ENCODE measurements around the gene ALK. TPM values are rescaled to one million over a fixed set of nuclear protein-coding genes. Genes with fewer than 3 reads are reported as not detected.

ALK gene
- total RNA-seq, 2 donors from 2014 or later = 0.37 TPM; not detected in 1

DNA sequence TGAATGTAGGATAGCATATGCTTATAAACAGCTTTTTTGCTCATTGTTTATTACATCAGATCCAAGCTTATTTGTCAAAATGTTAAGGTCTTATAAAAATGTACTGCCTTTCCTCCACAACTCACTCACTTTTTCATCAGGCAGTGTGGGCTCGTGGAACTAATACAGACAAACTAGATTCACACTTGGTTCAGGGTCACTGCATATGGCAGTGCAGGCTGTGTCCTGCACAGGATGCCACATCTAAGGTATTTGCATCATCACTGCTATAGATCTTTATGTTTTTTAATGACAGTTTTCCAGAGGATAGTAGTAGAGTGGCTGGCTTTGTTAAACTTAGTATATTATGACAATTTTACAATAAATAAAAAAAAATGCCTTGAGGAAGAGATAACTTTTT lies 425.2 kb downstream of the ALK start:
- DNase-seq (ENCODE audit: low spot score) = no peak
- intact Hi-C loops (cut with DNase I) = no loop called here

DNA sequence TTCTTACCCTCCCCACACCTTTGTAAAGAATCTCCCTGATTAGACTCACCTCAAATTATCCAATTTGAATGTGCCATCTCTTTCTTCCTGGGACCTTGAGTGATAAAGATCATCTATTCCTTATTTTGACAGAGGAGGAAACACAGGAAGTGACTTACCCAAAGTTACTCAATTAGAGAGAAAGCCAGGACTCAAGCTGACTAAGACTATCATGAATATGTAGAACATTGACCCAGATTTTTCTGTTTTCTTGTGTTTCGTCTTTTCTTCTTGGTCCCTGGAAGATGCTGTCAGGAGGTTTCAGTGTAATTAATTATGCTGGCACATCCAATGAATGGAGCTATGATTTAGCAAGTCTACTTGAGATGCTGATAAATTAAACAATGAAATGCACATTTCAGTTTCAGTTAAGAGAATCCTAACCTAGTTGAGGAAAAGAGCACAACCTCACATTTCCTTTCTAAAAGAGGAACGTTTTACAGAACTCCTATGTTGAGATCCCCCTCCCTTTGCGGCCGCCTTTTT lies 425.8 kb downstream of the ALK start:
- intact Hi-C loops (cut with DNase I) = no loop called here
- DNase-seq (ENCODE audit: low spot score) = no peak

DNA sequence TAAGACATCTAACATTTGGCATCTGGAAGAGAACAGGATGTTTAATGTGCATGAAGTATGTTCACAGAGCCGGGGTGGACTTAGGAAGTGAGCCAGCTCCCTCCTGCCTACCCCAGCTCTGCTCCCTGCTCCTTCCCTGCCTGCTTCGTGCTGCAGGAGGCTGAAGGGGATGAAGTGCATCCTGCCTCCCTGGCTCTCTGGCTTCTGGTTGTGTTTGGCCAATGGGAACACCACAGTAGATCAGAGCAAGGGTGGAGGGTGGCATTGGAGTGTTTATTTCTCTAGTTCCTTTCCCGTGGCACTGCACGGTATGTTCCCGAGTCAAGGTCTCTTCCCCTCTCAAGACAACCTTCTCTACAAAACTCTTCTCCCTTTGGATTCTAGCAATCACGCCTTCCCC lies 426.3 kb downstream of the ALK start:
- intact Hi-C loops (cut with DNase I) = no loop called here
- DNase-seq (ENCODE audit: low spot score) = no peak

DNA sequence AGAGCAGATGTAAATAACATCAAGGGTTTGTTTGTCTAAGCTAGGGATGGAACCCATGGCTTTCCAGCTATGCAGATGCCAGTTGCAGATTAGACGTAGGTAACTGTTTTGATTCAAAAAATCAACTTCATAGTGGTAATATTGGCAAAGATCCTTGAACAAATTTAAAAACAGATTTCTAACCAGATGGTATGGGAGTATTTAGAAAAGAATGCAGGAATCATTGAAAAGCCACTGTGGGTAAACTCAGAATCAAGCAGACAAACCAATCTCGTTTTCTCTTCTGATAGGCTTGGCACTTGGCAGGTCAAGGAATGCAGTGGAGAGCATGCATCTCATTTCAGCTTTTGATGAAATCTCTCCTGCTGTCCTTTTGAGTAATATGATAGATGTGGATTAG lies 428.7 kb downstream of the ALK start:
- no peak for DNase-seq (ENCODE audit: low spot score)
- intact Hi-C loops (cut with DNase I) = no loop called here

DNA sequence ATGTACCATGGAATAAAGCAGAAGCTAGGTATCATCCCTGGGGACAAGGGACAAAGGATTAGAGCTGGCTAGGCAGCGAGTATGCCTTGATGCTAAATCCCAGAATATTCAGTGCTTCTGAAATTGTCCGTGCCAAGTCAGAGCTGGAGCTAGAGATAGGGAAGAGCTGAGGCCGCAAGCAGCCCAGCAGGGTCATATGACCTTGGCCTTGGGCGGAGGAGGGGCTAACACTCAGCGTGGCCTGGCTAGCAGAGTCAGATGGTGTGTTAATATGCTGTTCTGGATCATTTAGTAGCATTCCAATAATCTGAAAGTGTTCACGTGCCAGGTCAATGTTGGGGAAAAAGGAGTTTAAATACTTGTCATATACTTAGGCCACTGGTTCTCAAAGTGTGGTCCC lies 431.3 kb downstream of the ALK start:
- DNase-seq (ENCODE audit: low spot score) = no peak
- intact Hi-C loops (cut with DNase I) = no loop called here

DNA sequence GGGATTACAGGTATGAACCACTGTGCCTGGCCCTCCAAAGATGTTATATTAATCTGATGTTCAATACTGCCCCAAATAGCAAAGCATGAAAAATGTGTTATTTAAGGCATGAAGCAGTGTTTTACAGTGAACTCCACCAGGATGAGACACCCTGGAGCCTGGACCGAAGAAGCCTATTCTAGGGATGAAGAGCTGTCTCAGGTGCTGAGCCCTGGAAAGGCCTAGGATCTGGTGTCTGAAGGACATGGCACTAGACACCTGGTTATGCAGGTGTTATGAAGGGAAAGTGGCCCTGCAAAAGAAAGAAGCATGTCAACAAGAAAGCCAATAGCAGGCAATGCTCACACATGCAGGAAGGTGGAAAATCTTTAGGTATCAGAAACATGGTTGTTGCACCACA lies 431.8 kb downstream of the ALK start:
- intact Hi-C loops (cut with DNase I) = no loop called here

DNA sequence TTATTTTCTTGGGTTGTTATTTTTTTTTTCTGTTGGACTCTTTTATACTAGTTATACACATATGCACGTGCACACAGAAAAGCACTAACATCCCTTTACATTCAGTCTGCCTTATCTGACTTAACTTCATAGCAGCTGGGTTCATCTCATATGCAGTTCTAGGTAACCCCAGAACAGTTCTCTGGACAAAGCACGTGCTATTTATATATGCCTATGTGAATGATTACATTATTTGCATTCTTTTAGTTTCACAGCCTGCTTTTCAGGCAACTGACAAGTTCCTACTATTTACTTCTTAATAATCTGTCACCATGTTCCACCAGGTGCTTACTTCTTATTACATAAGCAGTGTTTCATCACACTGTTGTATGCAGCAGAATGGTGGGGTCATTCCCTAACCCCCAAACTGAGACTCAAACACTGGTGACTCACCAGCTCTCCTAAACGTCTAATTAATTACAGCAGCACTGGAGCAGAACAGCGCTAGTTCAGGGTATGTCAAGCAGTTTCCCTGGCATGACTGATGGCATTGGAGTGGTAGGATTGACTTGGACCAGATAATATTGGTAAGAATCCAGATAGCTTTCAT lies 433.3 kb downstream of the ALK start:
- no peak for DNase-seq (ENCODE audit: low spot score)
- intact Hi-C loops (cut with DNase I) = no loop called here

More for the DNA sequence above, 431.8 kb downstream of the ALK start:
- no peak for DNase-seq (ENCODE audit: low spot score)

DNA sequence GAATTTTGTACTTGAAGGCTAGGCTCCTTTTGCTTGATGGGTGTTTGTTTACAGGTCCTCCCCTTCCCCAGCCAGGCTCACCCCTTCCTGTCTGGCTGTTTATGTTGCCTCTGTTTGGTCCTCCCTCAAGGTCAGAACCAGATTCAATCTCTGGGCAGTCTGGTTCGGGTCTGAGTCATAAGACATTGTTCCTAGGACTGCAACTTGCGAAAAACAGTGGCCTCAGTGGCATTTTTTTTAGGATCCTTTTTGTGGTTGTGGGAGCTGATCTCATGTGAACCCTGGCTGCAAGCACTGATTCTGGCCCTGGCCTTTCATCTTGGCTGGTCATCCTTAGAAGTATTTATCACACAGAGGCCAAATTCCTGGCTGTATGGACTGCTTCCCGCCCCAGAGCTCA lies 435.8 kb downstream of the ALK start:
- DNase-seq (ENCODE audit: low spot score) = no peak
- intact Hi-C loops (cut with DNase I) = no loop called here

DNA sequence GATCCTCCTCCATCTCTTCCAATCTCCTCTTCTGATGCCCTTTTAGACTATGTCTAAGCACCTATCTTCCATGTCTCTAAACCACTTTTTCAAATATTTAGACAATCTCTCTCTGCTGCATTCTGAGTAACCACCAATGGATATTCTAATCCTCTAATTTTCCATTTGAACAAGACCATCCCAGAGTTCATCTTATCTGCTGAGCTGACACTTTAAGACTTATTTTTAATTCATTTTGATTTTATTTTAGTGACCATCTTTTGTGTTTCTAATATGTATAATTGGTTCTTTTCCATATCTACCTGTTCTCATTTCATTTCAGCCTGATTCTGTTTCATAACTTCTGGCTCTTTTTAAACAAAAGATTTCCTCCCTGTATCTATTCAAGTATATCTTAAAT lies 436.3 kb downstream of the ALK start:
- DNase-seq (ENCODE audit: low spot score) = no peak
- intact Hi-C loops (cut with DNase I) = no loop called here

DNA sequence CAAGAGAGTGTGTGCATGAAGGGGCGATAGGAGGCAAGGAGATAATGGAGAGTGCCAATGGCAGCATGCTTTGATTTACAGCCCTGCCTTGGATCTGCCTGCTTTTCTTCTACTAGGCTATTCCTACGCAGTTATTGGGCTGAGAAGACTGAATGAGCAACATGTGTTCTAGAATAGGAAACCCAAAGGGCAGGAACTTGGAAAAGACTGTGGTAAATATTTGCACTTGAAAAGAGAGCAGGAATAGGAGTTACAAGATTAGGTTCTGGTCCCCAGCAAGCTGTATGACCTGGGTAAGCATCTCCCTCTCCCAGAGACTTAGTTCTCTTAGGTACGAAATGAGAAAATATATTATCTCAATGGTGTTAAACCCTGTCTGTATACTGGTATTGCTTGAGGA lies 438.5 kb downstream of the ALK start:
- intact Hi-C loops (cut with DNase I) = no loop called here
- no peak for DNase-seq (ENCODE audit: low spot score)

DNA sequence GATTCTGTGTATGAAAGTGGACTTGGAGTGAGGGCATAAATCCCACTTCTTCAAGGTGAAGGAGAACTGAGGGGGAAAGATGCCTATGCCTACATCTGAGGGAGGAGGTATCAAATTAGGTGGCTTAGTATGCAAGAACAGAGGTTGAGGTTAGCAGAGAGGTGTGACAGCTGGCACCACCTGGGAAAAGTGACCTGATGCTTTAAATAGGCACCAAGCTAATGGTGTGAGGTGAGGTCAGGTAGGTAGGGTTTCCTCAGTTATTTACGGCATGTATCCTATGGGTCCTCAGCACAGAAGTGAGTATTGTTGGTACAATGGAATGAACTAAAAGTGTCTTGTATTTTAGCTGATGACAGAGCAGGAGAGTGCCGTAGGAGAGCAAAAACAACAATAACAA lies 439.0 kb downstream of the ALK start:
- intact Hi-C loops (cut with DNase I) = no loop called here
- DNase-seq (ENCODE audit: low spot score) = no peak

DNA sequence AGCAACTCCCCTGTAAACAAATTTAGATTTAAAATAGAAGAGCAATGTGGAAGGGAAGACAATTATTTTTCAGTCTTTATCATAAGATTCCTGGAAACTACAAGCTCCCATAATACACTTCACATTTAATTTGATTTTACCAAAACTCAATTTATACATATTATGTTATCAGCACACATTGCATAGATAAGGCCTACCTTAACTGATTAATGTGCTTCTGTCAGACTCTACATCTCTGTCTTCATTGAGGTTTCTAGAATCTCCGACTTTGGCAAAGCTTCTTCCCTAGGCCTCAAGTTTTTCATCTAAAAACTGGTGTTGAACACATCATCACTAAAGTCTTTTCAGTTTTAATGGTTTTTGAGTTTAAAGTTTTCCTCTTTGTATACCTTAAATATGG lies 440.1 kb downstream of the ALK start:
- DNase-seq (ENCODE audit: low spot score) = no peak
- intact Hi-C loops (cut with DNase I) = no loop called here

DNA sequence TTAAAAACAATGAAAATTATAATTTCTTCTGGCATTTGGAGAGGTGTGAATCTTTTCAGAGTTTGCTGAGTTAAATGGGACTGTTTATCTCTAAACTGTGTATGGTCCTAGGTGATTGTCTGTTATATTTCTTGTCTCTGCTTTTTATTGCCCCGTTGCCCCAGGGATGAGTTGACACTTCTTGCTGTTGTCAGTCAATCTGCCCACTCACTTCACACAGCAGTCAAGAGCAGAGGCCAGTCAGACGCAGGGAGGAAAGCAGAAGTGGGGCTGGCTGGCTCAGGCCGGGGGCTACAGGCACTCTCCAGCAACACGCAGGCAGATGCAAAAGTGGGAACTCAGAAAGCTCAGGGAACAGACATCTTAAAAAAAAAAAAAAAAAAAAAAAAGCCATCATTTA lies 441.0 kb downstream of the ALK start:
- intact Hi-C loops (cut with DNase I) = no loop called here
- no peak for DNase-seq (ENCODE audit: low spot score)

DNA sequence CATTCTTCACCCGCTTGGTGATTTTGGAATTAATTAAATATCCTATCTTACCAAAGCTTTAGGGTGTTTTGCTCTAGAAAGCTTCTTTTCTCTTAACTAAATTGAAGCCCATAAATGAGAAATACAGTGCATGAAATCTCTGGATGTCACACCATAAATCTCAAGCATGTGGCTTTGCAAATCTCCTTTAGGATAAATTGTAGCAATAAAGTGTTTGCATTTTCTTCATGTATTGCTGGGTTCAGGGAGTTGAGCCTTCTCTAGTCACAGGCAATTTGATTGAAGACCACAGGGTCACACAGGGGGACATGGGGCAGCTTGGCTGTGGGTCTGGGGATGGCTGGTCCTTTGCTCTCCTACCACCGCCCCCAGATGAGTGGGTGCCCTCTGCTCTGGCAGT lies 442.0 kb downstream of the ALK start:
- intact Hi-C loops (cut with DNase I) = no loop called here
- DNase-seq (ENCODE audit: low spot score) = no peak

DNA sequence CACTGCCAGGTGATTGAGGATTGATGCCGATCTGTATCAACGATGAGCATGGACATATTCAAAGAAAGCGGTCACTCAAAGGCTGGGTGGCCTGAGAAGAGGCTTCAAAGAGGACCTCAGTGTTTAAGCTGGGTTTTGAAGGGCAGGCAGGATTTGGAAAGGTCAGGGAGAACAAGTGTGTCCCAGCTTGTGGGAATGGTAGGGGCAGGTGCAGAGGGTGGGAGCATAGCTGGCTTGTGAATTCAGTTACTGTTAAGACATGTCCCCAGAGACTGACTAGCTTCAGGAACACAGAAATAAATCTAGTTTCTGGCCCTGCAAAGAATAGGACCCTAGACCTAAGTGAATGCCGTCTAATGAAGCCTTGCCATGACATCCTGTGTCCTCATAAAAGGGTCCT lies 442.7 kb downstream of the ALK start:
- intact Hi-C loops (cut with DNase I) = no loop called here
- DNase-seq (ENCODE audit: low spot score) = no peak

DNA sequence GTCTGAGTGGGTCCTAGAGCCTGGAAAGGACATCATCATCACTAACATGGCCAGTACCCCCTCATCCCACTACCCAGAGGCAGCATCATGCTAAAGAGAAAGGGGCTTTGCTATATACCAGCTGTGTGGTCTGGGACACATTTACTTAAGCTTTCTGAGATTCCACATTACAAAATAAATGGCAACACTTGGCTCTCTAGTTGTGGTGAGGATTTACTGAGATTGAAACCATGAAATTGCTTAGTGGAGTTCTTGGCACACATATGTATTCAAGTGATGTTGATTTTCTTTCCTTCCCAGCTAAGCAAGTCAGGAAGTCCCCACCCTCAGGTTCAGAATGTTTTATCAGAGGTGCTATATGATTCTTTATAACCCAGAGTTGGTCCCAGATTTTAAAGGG lies 444.2 kb downstream of the ALK start:
- intact Hi-C loops (cut with DNase I) = no loop called here
- DNase-seq (ENCODE audit: low spot score) = no peak

DNA sequence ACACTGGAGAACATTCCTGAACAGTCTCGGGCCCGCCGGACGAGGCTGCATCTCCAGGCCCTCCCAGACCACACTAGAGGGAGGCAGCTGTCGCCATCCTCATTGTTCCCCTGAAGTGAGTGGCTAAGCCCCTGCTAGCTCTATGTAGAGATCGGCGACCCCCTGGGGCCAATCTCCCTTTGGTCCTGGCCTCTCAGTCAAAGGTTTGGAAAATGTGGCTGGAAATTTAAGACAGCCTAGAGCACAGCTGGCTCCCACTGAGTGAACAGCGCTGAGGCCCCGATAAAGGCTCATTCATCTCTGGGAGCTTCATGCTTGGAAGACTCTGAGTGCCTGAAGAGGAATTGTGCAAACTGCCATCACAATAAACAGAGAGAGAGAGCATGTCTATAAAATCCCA lies 445.9 kb downstream of the ALK start:
- intact Hi-C loops (cut with DNase I) = no loop called here
- no peak for DNase-seq (ENCODE audit: low spot score)

DNA sequence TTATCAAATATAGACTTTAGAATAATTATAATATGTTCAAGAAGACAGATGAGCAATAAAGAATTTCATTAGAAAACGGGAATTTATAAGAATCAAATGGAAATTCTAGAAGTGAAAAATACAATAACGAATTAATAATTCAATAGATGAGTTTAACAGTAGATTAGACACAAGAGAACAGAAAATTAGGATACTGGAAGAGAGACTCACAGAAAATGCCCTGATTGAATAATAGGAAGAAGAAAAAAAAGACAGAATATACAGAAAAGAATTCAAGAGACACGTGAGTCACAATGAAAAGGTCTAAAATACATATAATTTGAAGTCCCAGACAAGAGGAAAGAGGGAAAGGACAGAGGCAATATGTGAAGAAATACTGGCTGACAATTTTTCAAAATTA lies 451.4 kb downstream of the ALK start:
- intact Hi-C loops (cut with DNase I) = no loop called here
- no peak for DNase-seq (ENCODE audit: low spot score)

DNA sequence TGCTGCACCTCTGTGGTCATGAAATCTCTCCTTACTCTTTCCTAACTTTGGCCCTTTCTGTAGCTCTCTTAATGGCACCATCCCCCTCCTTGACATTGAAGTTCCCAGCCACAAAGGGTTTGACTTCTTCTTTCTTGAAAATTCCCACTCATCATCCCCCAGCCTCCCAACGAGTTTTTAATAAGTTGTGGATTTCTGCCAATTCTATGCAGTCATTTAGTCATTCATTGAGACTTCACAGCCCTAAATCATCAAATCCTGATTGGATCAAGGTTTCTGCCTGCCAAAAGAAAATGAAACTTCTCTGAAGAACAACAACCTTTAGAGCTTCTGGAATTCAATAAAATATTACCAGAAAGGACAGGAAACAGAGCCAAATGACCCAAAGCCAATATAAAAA lies 451.9 kb downstream of the ALK start:
- DNase-seq (ENCODE audit: low spot score) = no peak
- intact Hi-C loops (cut with DNase I) = no loop called here

DNA sequence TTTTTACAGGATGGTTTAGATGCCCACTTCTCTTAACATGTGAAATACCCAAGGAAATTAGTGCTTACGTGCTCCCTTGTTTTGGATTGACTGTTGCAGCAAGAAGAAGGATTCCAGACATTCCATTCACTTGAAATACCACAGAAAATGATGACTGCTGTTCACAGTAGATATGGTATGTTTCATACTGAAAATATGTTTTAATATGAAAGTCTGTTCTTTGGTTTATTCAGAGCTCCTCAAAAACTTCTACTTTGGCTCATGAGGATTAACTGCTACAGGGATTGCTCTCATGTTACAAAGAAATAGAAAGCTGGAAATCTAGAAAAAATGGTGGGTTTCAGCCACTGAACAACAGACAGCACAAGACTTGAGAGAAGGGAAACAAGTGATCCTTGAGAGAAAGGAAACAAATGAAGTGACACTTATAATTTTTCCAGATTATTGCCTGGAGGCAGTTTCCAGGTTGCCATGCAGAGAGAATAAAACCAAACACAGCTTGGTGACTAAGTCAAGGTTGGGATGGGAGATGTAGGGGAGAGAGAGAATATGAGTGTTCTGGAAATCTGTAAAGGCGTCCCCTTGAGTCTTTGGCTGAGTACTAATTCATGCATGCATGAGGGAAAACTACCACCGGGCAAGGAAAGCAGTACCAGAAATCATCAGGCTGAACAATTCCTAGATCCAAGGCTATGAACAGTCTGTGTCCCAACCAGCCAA lies 458.0 kb downstream of the ALK start:
- intact Hi-C loops (cut with DNase I) = no loop called here

DNA sequence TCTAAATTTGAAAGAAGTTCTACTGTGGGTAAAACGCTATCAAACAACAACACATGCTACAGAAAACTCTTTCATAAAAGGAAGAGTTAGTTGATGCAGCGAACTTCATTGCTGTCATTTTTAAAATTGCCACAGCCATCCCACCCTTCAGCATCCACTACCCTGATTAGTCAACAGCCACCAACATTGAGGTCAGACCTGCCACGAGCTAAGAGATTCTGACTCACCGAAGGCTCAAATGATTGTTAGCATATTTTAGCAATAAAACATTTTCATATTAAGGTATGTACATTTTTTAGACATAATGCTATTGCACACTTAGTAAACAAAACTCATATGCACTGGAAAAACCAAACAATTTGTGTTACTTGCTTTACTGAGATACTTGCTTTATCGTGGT lies 459.1 kb downstream of the ALK start:
- no peak for DNase-seq (ENCODE audit: low spot score)
- intact Hi-C loops (cut with DNase I) = no loop called here

More for the DNA sequence above, 458.0 kb downstream of the ALK start:
- DNase-seq (ENCODE audit: low spot score) = no peak
